ENCODE data around the gene IZUMO1. TPM values are rescaled to one million over a fixed set of nuclear protein-coding genes. Genes with fewer than 3 reads are reported as not detected.
"Not testable (repeated sequence)": the region's sequence is repeated elsewhere in the genome, so short reads cannot be mapped to it uniquely, and the experiment has no call there.

IZUMO1 gene
- 1 to 10 TPM in 5 of 12 donors, under 1 TPM in 5, not detected in 2; 0.43 to 2.2 (median 1.1) TPM for polyA plus RNA-seq (ENCODE audit: insufficient read length in 12 of 12)
- long read RNA-seq, donor 1 = 0 reads
- long read RNA-seq, donor 2 = 0 reads
- long read RNA-seq, donor 3 = 0 reads
- long read RNA-seq, donor 4 = 0 reads
- long read RNA-seq, donor 5 = 0 reads
- long read RNA-seq, donor 6 = 0 reads
- long read RNA-seq, donor 7 = 0 reads
- long read RNA-seq, donor 8 = 0 reads
- long read RNA-seq, donor 9 = 0 reads
- long read RNA-seq, donor 10 = 0 reads
- long read RNA-seq, donor 11 = 0 reads

GRCh38 chr19:48746738-48747575, at the start of gene IZUMO1:
IZUMO1 (minus strand) TSS chr19:48746909; CDS start chr19:48745859, 1,050 bp downstream.
- peak; percentile 78 for DNase-seq

GRCh38 chr19:48795685-48796070, 49.0 kb upstream of the IZUMO1 start:
- DNase-seq = no peak

- peak; percentile 97 for DNase-seq
Measured at GRCh38 chr19:48795055-48795684, 48.5 kb upstream of the IZUMO1 start.

GRCh38 chr19:48794291-48794690, 47.6 kb upstream of the IZUMO1 start:
- DNase-seq = no peak

GRCh38 chr19:48793271-48793670, 46.6 kb upstream of the IZUMO1 start:
- DNase-seq = no peak

GRCh38 chr19:48787331-48787730, 40.6 kb upstream of the IZUMO1 start:
- DNase-seq = not testable (repeated sequence)

- not testable (repeated sequence) for DNase-seq
Measured at GRCh38 chr19:48786422-48786821, 39.7 kb upstream of the IZUMO1 start.

GRCh38 chr19:48784527-48784926, 37.8 kb upstream of the IZUMO1 start:
- no peak for DNase-seq

GRCh38 chr19:48780631-48781391, 34.1 kb upstream of the IZUMO1 start:
- DNase-seq = no peak

GRCh38 chr19:48779636-48780035, 32.9 kb upstream of the IZUMO1 start:
- DNase-seq = no peak

- DNase-seq = no peak
Measured at GRCh38 chr19:48777720-48778119, 31.0 kb upstream of the IZUMO1 start.

GRCh38 chr19:48777139-48777538, 30.4 kb upstream of the IZUMO1 start:
- no peak for DNase-seq

- DNase-seq = no peak
Measured at GRCh38 chr19:48772503-48772953, 25.8 kb upstream of the IZUMO1 start.

- DNase-seq = no peak
Measured at GRCh38 chr19:48770734-48771472, 24.2 kb upstream of the IZUMO1 start.

GRCh38 chr19:48770266-48770665, 23.6 kb upstream of the IZUMO1 start:
- DNase-seq = no peak

GRCh38 chr19:48768994-48769713, 22.4 kb upstream of the IZUMO1 start:
- DNase-seq = no peak

- not testable (repeated sequence) for DNase-seq
Measured at GRCh38 chr19:48768171-48768753, 21.6 kb upstream of the IZUMO1 start.

- DNase-seq = not testable (repeated sequence)
Measured at GRCh38 chr19:48765816-48766215, 19.1 kb upstream of the IZUMO1 start.

- DNase-seq = no peak
Measured at GRCh38 chr19:48760504-48761205, 13.9 kb upstream of the IZUMO1 start.

Data from muscle of arm (tissue), 14 donors.